Erythroblast (primary cell): ENCODE data around the gene MAGT1.

Source experiments
- GATA1 ChIP-seq: IDR thresholded peaks from 2 replicates; pipeline ENCODE4 v1.6.1; 2011; ENCODE audit warnings: low read depth, mild to moderate bottlenecking, control low read depth, low read length, moderate library complexity
- POLR2A ChIP-seq: IDR thresholded peaks from 2 replicates; pipeline ENCODE4 v1.6.1; 2011; ENCODE audit warnings: mild to moderate bottlenecking, low read length

DNA sequence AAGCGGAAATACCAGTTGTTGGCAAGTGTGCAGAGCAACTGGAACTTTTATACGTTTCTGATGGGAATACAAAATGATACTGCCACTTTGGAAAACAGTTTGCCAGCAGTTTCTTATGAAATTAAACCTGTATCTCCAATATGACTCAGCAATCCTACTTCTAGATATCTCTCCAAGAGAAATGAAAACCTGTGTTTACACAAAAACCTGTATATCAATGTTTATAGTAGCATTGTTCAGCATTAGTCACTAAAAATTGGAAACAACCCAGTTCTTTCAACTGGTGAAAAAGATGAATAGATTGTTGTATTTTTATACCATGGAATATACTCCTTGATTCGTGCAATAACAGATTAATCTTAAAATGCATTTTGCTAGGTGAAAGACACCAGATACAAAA is 42.1 kb upstream of the MAGT1 start:
- TF ChIP-seq POLR2A (no peak), GATA1 (no peak)
